Kasumi-1 (cell line): ENCODE measurements around the gene LCP1.

ENCODE experiments used
- DNase-seq, 2 experiments: peaks; one replicate each; lab custom pipeline; 2025; lab: John Stamatoyannopoulos, UW

Gene LCP1

DNA sequence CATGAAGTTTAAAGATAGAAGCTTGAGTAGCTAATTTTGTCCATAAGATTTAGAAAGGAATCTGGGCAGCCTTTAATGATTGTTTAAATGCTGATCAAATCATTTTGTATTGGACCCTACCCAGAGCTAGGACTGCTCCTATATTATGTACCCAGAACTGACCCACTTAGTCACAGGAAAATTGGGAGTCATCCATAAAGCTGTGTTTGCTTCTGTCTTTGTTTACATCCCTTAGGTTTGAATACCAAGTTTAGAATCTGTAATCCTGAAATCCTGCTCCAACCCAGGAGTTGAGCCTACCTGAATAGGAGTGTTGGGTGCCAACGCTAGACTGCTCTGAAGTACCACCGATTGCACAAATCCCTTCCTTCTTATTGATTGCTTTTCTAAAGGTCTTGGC lies 23.8 kb downstream of the LCP1 start:
- DNase-seq, result no peak

DNA sequence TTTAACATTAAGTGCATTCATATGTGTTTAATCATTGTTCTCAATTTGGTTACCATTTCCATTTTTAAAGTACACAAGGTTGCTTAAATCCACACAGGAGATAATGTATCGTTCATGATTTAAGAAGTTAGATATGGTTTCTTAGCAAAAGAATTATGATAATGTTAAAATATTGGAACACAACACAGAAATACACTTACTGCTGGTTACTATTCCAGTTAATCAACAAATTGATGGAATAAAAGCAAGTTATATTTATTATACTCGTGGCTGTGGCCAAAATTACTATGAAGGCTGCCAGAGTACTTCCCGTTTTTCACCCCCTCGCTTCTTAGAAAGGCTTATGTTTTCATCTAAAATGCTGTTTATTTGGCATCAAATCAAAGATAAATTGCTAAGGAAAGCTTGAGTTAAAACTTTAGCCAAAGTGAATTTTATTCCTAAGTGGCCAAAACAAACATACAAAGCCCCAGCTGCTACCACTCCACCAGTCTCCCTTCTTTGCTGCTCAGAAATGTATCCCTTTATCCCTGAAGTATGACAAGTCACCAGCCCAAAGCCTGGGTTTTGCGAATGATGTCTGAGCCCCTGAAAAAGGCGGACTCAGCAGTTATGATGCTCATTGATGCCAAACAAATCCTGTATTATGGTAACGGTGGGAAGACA lies 27.7 kb downstream of the LCP1 start:
- DNase-seq, result no peak

GRCh38 chr13:46152627-46153328 lies 29.2 kb downstream of the LCP1 start:
- DNase-seq, result no peak

GRCh38 chr13:46150134-46150693 lies 31.8 kb downstream of the LCP1 start:
- no peak for DNase-seq

DNA sequence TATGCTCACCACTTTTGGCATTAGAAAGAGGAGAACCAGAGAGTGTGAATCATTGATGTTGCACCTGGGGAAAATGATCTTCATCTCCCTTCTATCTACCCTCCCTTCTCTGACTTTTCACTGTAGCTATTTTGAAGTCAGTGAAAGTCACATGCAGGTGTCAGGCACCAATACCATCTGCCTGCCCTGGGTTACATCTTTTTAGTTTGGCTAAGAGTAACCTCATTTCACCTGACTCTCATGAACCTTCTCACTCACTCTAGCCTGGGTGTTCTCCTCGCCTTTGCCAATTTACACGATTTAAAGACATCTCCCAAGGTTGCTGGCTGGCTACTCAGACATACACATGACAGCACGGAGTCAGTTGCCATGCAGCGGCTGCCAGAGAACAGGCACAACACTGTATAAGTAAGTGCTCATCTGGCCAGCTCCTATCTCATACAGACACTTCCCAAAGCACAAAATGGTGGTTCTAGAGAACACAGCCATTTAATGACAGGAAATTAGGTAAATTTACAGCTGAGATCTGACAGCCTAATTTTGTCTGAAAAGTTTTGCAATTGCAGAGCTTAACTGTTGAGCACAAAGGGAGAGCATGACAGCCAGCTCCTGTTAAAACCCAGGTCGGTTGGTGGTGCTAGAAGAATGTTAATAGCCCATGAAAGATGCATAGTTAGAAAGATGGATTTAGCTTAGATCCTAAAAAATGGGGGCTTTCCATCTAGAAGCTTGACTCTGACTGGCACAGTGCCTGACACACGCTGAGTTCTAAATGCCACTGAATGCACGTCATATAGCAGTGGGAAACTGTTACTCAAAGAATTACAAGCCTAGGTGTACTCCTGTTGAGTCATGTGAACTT lies 32.5 kb downstream of the LCP1 start:
- no peak for DNase-seq

GRCh38 chr13:46146898-46147297 lies 35.1 kb downstream of the LCP1 start:
- DNase-seq, result no peak

DNA sequence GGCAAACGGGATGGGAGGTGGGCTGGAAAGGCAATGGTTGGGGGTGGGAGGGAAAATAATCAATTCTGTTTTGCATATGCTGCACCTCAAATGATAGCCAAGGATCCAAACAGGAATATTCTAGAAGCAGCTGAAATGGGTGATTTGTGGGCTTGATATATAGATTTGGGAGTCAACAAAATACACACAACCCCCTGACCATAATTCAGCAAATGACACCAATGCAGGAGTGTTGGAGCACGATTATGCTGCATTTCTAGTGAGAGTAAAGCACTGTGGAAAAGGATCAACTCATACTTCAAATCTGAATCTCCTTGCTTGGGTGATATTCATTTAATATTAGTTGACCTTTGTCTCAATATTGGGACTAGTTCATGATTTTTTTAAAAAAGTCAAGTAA lies 36.0 kb downstream of the LCP1 start:
- DNase-seq, result no peak

GRCh38 chr13:46145135-46145534 lies 36.8 kb downstream of the LCP1 start:
- no peak for DNase-seq

- no peak for DNase-seq
Measured at GRCh38 chr13:46143184-46143701, 38.7 kb downstream of the LCP1 start.

DNA sequence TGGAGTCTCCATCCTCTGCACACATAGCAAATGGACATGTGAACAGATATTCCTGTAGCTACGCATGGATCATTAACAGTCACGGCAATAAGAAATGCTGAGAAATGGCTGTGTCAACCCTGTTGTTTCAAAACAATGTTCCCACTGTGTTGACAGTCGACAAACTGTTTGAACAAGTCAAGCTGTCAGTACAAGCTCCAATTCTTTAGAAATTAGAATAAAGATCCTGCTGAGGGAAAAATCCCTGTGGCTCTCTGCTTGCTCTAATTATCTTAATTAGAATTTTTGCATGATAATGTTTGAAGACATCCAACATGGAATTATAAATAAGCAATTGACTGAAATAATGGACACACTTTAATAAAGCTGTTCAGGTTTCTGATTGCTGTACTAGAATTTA lies 39.2 kb downstream of the LCP1 start:
- no peak for DNase-seq

DNA sequence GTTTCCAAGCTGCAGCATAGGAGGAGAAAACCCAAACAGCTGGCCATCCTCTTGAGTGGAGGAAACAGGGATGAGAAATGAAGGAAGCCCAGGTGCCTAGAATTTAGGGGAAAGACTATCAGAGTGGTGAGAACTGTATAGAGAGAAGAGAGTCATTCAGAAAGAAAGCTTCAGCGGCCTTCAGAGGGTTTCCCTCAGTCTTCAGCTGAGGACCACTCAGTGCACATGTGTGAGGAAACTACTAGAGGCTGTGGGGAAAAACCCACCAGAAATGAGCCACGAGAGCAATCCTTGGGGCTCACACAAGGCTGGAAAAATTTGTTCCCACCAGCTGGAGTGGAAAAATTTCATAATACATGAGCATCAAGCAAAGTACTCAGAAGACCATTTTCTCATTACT lies 41.9 kb downstream of the LCP1 start:
- DNase-seq, result no peak

DNA sequence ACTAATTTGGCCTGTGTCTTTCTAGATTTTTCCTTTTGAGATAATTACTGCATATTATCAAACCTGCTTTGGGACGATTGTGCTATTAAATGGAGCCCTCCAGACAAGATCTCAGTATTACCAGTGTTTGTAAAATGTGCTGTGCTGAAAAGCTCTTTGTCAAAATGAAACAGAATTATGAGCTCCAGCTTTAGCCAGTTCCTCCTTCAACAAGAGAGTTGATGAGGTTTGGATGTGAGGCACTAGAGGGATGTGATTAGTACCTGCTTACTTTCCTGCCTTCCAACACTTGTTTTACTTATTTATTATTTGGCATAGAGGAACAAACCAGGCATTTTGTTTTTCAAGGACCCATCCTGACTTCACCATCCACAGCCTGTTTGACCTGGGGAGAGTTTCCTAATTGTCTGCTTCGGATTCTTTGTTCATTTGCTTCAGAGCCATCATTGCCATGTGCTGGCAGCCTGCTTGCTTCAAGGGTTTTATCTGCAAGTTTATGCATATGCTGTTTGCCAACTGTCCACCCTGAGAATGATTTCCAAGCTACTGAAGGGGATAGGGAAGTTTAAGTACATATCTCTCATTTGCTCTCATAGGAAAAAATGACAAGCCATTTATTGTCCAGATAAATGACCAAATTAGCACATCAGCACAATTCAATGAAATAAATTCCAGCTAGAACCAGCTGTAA lies 44.2 kb downstream of the LCP1 start:
- DNase-seq, result no peak

- no peak for DNase-seq
Measured at GRCh38 chr13:46136688-46137087, 45.3 kb downstream of the LCP1 start.

DNA sequence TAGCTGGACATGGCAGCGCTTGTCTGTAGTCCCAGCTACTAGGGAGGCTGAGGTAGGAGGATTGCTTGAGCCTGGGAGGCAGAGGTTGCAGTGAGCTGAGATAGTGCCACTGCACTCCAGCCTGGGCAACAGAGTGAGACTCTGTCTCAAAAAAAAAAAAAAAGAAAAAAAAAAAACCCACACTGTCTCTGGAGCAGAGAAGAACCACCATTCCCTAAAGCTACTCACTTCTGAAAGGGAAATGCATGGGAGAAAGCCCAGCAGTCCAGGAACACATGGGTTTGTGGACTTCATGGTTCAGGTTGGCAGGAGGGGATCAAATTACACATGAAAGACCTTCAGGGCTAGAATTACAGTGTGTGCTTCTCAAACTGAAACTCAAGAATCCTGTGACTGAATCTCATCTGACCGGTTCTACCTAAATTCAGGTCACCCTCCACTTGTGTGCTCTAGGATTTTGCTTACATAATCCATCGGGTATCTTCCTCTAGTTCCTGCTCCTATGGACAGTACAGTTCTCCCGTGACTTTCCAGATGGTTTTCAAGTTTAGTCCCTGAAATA lies 46.9 kb downstream of the LCP1 start:
- peak in 1 of 2 experiments; percentile 11 for DNase-seq

DNA sequence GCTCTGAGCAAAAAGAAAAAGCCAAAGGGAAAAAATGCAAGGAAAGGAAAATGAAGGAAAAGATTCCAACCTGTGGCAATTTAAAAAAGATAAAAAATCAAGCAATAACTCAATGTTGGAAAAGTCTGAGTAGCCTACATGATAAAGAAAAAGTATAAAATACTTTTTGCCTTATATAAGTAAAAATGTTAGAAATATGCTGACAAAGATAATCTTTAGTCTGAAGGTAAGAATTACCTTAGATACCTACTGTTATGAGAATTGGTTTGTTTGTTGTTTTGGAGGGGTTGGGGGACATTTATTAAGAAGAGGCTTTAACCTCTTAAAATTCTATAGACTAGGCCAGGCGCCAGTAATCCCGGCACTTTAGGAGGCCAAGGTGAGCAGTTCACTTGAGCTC lies 47.5 kb downstream of the LCP1 start:
- no peak for DNase-seq

- no peak for DNase-seq
Measured at GRCh38 chr13:46132109-46132508, 49.9 kb downstream of the LCP1 start.

DNA sequence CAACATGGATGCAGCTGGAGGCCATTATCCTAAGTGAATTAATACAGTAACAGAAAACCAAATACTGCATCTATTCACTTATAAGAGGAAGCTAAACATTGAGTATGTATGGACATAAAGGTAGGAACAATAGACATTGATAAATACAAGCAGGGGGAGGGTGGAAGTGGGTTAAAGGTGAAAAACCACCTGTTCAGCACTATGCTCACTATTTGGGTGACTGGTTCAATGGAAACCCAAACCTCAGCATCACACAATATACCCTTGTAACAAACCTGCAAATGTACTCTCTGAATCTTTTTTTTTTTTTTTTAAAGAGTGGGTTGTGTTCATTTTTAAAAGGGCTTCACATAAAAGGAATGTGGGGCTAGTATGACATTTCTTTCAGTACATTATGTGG lies 50.3 kb downstream of the LCP1 start:
- no peak for DNase-seq

- DNase-seq, result no peak
Measured at GRCh38 chr13:46129955-46130618, 51.9 kb downstream of the LCP1 start.

DNA sequence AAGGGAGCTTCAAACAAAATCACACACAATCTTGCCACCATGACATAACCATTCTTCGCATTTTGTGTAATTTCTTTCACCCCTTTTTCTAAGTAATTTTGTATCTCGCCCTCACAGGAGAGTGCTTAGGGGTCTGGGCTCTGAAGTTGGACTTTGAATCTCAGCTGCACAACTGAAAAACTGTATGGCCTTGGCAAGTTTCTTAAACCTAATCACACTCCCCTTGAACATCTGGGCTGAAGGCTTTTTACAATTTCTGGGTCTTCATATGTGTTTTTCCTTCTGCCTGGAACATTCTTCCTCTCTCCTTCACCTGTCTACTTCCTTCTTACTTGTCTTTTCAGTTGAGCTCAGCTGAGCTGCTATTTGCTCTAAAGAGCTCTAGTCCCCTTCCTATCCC lies 52.9 kb downstream of the LCP1 start:
- no peak for DNase-seq

DNA sequence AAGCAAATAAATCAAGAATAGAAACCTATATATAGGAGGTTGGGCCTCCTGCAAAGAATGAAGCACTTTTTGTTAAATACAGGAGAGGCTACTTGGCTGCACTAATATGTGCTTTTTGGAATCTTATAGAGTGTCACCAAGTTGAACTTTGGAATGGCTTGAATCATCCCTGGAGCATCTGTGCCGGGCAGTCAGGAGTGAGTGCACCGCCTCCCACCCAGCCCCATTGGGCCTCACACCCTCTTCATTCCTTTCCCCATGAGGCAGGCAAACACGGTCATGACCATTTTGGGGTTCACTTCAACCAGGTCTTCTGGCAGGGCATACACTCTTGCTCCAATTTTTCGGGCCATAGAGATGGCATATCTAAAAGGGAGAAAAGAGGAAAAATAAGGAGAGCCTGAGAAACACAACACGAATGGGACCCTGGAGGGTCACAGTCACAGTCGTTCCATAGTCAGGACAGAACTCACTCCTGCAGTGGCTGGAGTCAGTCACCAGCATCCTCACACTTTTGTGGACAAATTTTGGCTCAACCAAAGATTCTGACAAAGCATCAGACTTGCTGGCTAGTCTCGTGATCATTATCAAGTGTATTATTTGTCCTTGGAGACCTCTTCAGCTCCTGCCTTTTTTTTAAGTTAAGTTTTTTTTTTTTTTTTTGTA lies 54.5 kb downstream of the LCP1 start:
- DNase-seq, result no peak
